HS-27A (cell line): ENCODE measurements around the gene SYF2.
"Not testable (repeated sequence)": the region's sequence is repeated elsewhere in the genome, so short reads cannot be mapped to it uniquely, and the experiment has no call there.

Source experiments
- DNase-seq: peaks from one replicate; pipeline ENCODE4 v3.0.0-alpha.2; 2012; ENCODE audit warnings: low read depth, missing footprints

The SYF2 gene

GRCh38 chr1:25246600-25247023, 14.3 kb upstream of the SYF2 start:
- DNase-seq: no peak

- DNase-seq: no peak
These were observed 13.7 kb upstream of the SYF2 start for GRCh38 chr1:25245809-25246599.

GRCh38 chr1:25245393-25245792, 13.1 kb upstream of the SYF2 start:
- DNase-seq: no peak

GRCh38 chr1:25243907-25244306, 11.6 kb upstream of the SYF2 start:
- DNase-seq: no peak

GRCh38 chr1:25239681-25240541, 7.6 kb upstream of the SYF2 start:
- no peak for DNase-seq

GRCh38 chr1:25238046-25238445, 5.7 kb upstream of the SYF2 start:
- no peak for DNase-seq

- DNase-seq: not testable (repeated sequence)
These were observed 4.0 kb upstream of the SYF2 start for GRCh38 chr1:25236261-25236660.

- DNase-seq: not testable (repeated sequence)
These were observed 3.1 kb upstream of the SYF2 start for GRCh38 chr1:25235411-25235810.

GRCh38 chr1:25232866-25233784, 823 bp upstream of the SYF2 start:
- DNase-seq: peak; percentile 52

- no peak for DNase-seq
These were observed 8.8 kb downstream of the SYF2 start for GRCh38 chr1:25223471-25223870.

GRCh38 chr1:25222606-25223005, 9.7 kb downstream of the SYF2 start:
- no peak for DNase-seq

- no peak for DNase-seq
These were observed 11.6 kb downstream of the SYF2 start for GRCh38 chr1:25220666-25221065.

GRCh38 chr1:25219661-25220251, 12.5 kb downstream of the SYF2 start:
- no peak for DNase-seq

GRCh38 chr1:25217598-25218232, 14.6 kb downstream of the SYF2 start:
- DNase-seq: no peak

- DNase-seq: no peak
These were observed 15.3 kb downstream of the SYF2 start for GRCh38 chr1:25217015-25217414.

- no peak for DNase-seq
These were observed 16.2 kb downstream of the SYF2 start for GRCh38 chr1:25216123-25216522.

- no peak for DNase-seq
These were observed 19.6 kb downstream of the SYF2 start for GRCh38 chr1:25212725-25213124.

GRCh38 chr1:25210728-25211127, 21.6 kb downstream of the SYF2 start:
- no peak for DNase-seq

GRCh38 chr1:25209516-25209915, 22.8 kb downstream of the SYF2 start:
- no peak for DNase-seq

- no peak for DNase-seq
These were observed 23.6 kb downstream of the SYF2 start for GRCh38 chr1:25208561-25209222.

GRCh38 chr1:25208092-25208491, 24.2 kb downstream of the SYF2 start:
- DNase-seq: no peak
